ENCODE measurements around the gene KIRREL1. TPM values are rescaled to one million over a fixed set of nuclear protein-coding genes. Genes with fewer than 3 reads are reported as not detected.
A peak's percentile ranks its signal among the peaks of the same experiment; 100 is the strongest.

The KIRREL1 gene
- total RNA-seq, 4 donors from 2014 or later = 8.2 to 18.3 (median 12.6) TPM

GRCh38 chr1:158089925-158090637 is 96.6 kb downstream of the KIRREL1 start:
- in situ Hi-C loops (cut with MboI; ENCODE audit: low pct_ligation_motif_present in 1 of 4, low pct_unique_long_range_greater_than_20kb in 1 of 4, low sequenced_read_pairs in 3 of 4) = loop anchor here in 2 of 4 donors (10.0 to 25.0 kb wide), 2 partner anchors 103 to 105 kb away; partner anchors contain the start of gene KIRREL1 (in 1 of the 2)
- Histone ChIP-seq H3K9me3 (no peaks in the 10 kb centered on the region), H3K27ac (no peak overlapping the region), H3K36me3 (no peaks in the 10 kb centered on the region), H3K27me3 (no peaks in the 10 kb centered on the region), H3K4me3 (no peak overlapping the region), H3K4me1 (no peaks in the 10 kb centered on the region)
- intact Hi-C loops (cut with DNase I; ENCODE audit: low total_unique reads) = loop anchor here (5.0 kb wide), 1 partner anchor 98 kb away; the partner anchor contains the start of gene KIRREL1
- WGBS, 2 donors (ENCODE audit: low coverage in 1 of 2) = 84 to 90% methylated on average over 7 to 9 of the region's 9 CpGs
- TF ChIP-seq POLR2AphosphoS5 (IDR thresholded peaks at IDR 0.05) (no peak), EP300 (IDR thresholded peaks at IDR 0.05; ENCODE audit: low read depth) (no peak), CTCF (IDR thresholded peaks at IDR 0.05) (no peak), POLR2A (IDR thresholded peaks at IDR 0.05) (no peak)
- no peak for DNase-seq

DNA sequence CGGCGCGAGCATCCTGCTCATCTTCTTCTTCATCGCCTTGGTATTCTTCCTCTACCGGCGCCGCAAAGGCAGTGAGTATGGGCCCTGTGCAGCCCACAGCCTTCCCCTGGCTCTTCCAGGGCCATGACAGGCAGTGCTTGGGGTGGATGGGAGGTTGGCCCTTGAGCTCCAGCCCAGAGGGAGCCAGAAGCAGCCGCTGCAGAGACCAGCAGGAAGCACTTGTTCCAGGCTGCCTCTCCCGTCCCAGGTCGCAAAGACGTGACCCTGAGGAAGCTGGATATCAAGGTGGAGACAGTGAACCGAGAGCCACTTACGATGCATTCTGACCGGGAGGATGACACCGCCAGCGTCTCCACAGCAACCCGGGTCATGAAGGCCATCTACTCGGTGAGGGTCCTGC is 99.9 kb downstream of the KIRREL1 start:
- WGBS, 2 donors (ENCODE audit: low coverage in 1 of 2) = 95 to 98% methylated on average over 7 to 18 of the region's 18 CpGs
- no peak for DNase-seq
- Histone ChIP-seq H3K27me3 (no peaks in the 10 kb centered on the region), H3K4me1 (no peaks in the 10 kb centered on the region), H3K4me3 (no peak overlapping the region), H3K9me3 (no peaks in the 10 kb centered on the region), H3K36me3 (no peaks in the 10 kb centered on the region), H3K27ac (no peak overlapping the region)
- in situ Hi-C loops (cut with MboI; ENCODE audit: low pct_ligation_motif_present in 1 of 4, low pct_unique_long_range_greater_than_20kb in 1 of 4, low sequenced_read_pairs in 3 of 4) (loop anchor here in 2 of 4 donors (10.0 to 25.0 kb wide), 2 partner anchors 106 to 109 kb away; partner anchors contain the start of gene KIRREL1 (in 1 of the 2)), intact Hi-C loops (cut with DNase I; ENCODE audit: low total_unique reads) (no loop called here)
- TF ChIP-seq CTCF (IDR thresholded peaks at IDR 0.05) (no peak), EP300 (IDR thresholded peaks at IDR 0.05; ENCODE audit: low read depth) (no peak), POLR2A (IDR thresholded peaks at IDR 0.05) (no peak), POLR2AphosphoS5 (IDR thresholded peaks at IDR 0.05) (no peak)

- Histone ChIP-seq H3K36me3 (no peaks in the 10 kb centered on the region), H3K27me3 (no peaks in the 10 kb centered on the region), H3K4me3 (no peak overlapping the region), H3K9me3 (no peaks in the 10 kb centered on the region), H3K27ac (no peak overlapping the region), H3K4me1 (no peaks in the 10 kb centered on the region)
- no peak for TF ChIP-seq POLR2A (IDR thresholded peaks at IDR 0.05)
- TF ChIP-seq CTCF (IDR thresholded peaks at IDR 0.05) = no peak
- no peak for TF ChIP-seq POLR2AphosphoS5 (IDR thresholded peaks at IDR 0.05)
- in situ Hi-C loops (cut with MboI; ENCODE audit: low pct_ligation_motif_present in 1 of 4, low pct_unique_long_range_greater_than_20kb in 1 of 4, low sequenced_read_pairs in 3 of 4) (loop anchor here in 2 of 4 donors (10.0 to 25.0 kb wide), 2 partner anchors 107 to 110 kb away; partner anchors contain the start of gene KIRREL1 (in 1 of the 2)), intact Hi-C loops (cut with DNase I; ENCODE audit: low total_unique reads) (no loop called here)
- 89% methylated on average over 14 of the region's 14 CpGs; no CpG with 5 or more reads in 1 of the 2 donors for WGBS, 2 donors (ENCODE audit: low coverage in 1 of 2)
- no peak for DNase-seq
Measured at GRCh38 chr1:158094571-158094970, 101.1 kb downstream of the KIRREL1 start.

GRCh38 chr1:158095737-158096335 is 102.4 kb downstream of the KIRREL1 start:
- Histone ChIP-seq H3K9me3 (no peaks in the 10 kb centered on the region), H3K27me3 (no peaks in the 10 kb centered on the region), H3K4me3 (no peak overlapping the region), H3K27ac (no peak overlapping the region), H3K36me3 (no peaks in the 10 kb centered on the region), H3K4me1 (no peaks in the 10 kb centered on the region)
- 88% methylated on average over 4 of the region's 4 CpGs; no CpG with 5 or more reads in 1 of the 2 donors for WGBS, 2 donors (ENCODE audit: low coverage in 1 of 2)
- in situ Hi-C loops (cut with MboI; ENCODE audit: low pct_ligation_motif_present in 1 of 4, low pct_unique_long_range_greater_than_20kb in 1 of 4, low sequenced_read_pairs in 3 of 4) = loop anchor here in 2 of 4 donors (10.0 to 25.0 kb wide), 2 partner anchors 109 to 111 kb away; partner anchors contain the start of gene KIRREL1 (in 1 of the 2)
- peak; percentile 53 to 73 (median 62) for TF ChIP-seq CTCF (IDR thresholded peaks at IDR 0.05)
- TF ChIP-seq POLR2A (IDR thresholded peaks at IDR 0.05) = no peak
- DNase-seq = peak; percentile 29
- intact Hi-C loops (cut with DNase I; ENCODE audit: low total_unique reads) = no loop called here

Data from transverse colon (tissue), 4 donors.